ENCODE measurements around the gene AHCYL2. TPM values are rescaled to one million over a fixed set of nuclear protein-coding genes. Genes with fewer than 3 reads are reported as not detected.
"Not testable (repeated sequence)": the region's sequence is repeated elsewhere in the genome, so short reads cannot be mapped to it uniquely, and the experiment has no call there.

Gene AHCYL2
- total RNA-seq, 2 donors from 2014 or later: 12.1 to 15.9 TPM

DNA sequence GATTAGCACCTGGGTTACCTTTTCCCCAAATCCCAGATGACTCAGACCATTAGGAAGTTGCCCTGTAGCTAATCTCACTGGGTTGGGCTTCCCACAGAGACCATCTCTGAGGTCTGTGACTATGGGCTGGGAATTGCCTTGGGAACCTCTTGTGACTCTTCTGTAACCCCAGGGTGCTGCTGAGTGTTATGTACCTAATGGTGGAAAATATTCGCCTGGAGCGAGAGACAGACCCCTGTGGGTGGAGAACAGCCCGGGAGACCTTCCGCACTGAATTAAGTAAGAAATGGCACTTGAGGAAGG lies 229.4 kb downstream of the AHCYL2 start:
- DNase-seq (ENCODE audit: low spot score): no peak
- Mint-ChIP-seq H3K27me3 (no peaks in the 10 kb centered on the region), H3K9me3 (no peaks in the 10 kb centered on the region), H3K36me3 (peaks cover 6% of the 10 kb centered on the region), H3K27ac (no peak overlapping the region), H3K4me3 (no peak overlapping the region), H3K4me1 (ENCODE audit: low read depth in 2 of 2) (no peaks in the 10 kb centered on the region)
- ATAC-seq: no peak

DNA sequence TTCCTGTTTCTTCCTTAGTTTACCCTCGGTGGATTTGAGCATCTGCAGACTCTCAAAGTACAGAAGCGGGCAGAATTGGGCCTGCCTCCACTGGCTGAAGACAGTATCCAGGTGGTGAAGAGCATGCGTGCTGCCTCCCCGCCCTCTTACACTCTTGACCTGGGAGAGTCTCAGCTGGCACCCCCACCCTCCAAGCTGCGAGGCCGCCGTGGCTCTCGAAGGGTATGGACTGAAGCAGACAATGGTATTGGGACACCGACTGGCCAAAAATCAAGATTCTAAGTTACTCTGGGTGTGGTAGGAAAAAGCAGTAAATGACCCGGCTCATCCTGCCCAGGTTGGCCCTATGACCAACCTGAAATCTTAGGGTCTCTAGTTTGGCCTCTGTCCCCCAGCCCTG lies 231.6 kb downstream of the AHCYL2 start:
- Mint-ChIP-seq H3K9me3 (no peaks in the 10 kb centered on the region), H3K27me3 (no peaks in the 10 kb centered on the region), H3K36me3 (peaks cover 4% of the 10 kb centered on the region), H3K4me1 (ENCODE audit: low read depth in 2 of 2) (no peaks in the 10 kb centered on the region), H3K27ac (no peak overlapping the region), H3K4me3 (no peak overlapping the region)
- ATAC-seq (no peak), DNase-seq (ENCODE audit: low spot score) (no peak)

GRCh38 chr7:129457101-129457500 lies 232.3 kb downstream of the AHCYL2 start:
- Mint-ChIP-seq H3K27ac (no peak overlapping the region), H3K4me1 (ENCODE audit: low read depth in 2 of 2) (no peaks in the 10 kb centered on the region), H3K36me3 (peaks cover under 1% of the 10 kb centered on the region), H3K4me3 (no peak overlapping the region), H3K27me3 (no peaks in the 10 kb centered on the region), H3K9me3 (no peaks in the 10 kb centered on the region)
- DNase-seq (ENCODE audit: low spot score) (no peak), ATAC-seq (no peak)

GRCh38 chr7:129458171-129458570 lies 233.3 kb downstream of the AHCYL2 start:
- Mint-ChIP-seq H3K27ac (no peak overlapping the region), H3K9me3 (no peaks in the 10 kb centered on the region), H3K27me3 (no peaks in the 10 kb centered on the region), H3K36me3 (no peaks in the 10 kb centered on the region), H3K4me3 (no peak overlapping the region), H3K4me1 (ENCODE audit: low read depth in 2 of 2) (no peaks in the 10 kb centered on the region)
- DNase-seq (ENCODE audit: low spot score) (no peak), ATAC-seq (peak in 1 of 2 donors; percentile 28)

- no peaks in the 10 kb centered on the region for H3K36me3 Mint-ChIP-seq
- H3K4me1 Mint-ChIP-seq (ENCODE audit: low read depth in 2 of 2): no peaks in the 10 kb centered on the region
- no peaks in the 10 kb centered on the region for H3K27me3 Mint-ChIP-seq
- H3K9me3 Mint-ChIP-seq: no peaks in the 10 kb centered on the region
- H3K4me3 Mint-ChIP-seq: no peak overlapping the region
- DNase-seq (ENCODE audit: low spot score): no peak
- no peak for ATAC-seq
- no peak overlapping the region for H3K27ac Mint-ChIP-seq
Measured at GRCh38 chr7:129461809-129462208, 237.0 kb downstream of the AHCYL2 start.

DNA sequence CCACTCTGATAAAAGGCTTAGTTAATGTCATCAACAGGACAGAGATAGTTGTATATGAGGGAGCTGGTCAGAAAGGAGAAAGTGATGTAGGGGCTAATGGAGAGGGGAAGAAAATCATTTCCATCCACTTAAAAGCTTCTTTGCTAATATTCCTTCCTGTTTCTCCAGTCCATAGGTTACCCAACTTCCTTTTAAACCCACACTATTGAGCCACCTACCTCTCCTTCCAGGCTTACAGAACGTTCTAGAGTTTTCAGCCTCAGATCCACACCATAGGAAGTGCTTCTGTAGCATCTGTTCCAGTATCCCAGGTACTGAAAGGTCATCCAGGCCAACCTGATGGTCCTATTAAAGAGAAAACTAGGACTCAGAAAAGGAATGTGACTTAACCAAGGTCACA lies 237.6 kb downstream of the AHCYL2 start:
- Mint-ChIP-seq H3K27ac (no peak overlapping the region), H3K36me3 (no peaks in the 10 kb centered on the region), H3K9me3 (no peaks in the 10 kb centered on the region), H3K4me3 (no peak overlapping the region), H3K4me1 (ENCODE audit: low read depth in 2 of 2) (no peaks in the 10 kb centered on the region), H3K27me3 (no peaks in the 10 kb centered on the region)
- no peak for DNase-seq (ENCODE audit: low spot score)
- ATAC-seq: no peak

DNA sequence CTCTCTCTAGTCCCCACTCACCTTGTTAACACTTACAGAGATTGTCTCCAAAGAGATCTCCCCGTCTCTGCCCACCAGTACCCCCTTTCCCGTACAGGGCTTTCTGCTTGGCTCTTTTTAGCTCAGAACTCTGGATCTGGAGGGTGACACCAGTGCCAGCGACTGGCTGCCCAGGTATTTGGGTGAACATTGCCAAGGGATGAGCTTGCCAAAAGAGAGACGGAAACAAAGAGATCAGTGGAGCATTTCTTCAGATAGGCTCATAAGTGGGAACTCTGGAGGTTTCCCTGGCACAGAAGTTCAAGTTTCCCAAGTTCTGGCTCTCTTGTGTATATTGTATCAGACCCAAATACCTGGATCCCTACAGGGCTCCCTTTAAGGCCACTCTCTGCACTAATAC lies 239.4 kb downstream of the AHCYL2 start:
- Mint-ChIP-seq H3K4me3 (no peak overlapping the region), H3K4me1 (ENCODE audit: low read depth in 2 of 2) (peaks cover 0 to 8% of the 10 kb centered on the region in 2 donors)

DNA sequence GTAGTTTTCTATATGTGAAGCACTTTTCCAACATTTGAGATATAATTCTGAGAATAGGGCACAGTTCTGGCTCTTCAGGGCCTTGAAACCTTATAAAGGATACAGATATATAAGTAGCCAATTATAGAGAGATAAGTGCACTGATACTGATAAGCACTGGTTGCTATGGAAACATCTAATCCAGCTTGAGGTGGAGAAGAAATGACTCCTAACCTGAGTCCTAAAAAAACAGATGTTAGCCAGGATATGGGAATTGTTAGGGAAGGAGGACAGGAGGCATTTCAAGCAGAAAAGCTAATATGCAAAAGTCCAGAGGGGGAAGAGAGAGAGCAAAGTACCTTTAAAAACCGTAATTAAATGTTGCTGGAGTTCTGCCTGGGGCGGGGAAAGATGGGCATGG lies 240.2 kb downstream of the AHCYL2 start:
- H3K27ac Mint-ChIP-seq: no peak overlapping the region
- DNase-seq (ENCODE audit: low spot score): no peak

More for the DNA sequence above, 239.4 kb downstream of the AHCYL2 start:
- DNase-seq (ENCODE audit: low spot score): no peak
- Mint-ChIP-seq H3K27ac (no peak overlapping the region), H3K9me3 (no peaks in the 10 kb centered on the region), H3K27me3 (no peaks in the 10 kb centered on the region), H3K36me3 (no peaks in the 10 kb centered on the region)
- no peak for ATAC-seq

DNA sequence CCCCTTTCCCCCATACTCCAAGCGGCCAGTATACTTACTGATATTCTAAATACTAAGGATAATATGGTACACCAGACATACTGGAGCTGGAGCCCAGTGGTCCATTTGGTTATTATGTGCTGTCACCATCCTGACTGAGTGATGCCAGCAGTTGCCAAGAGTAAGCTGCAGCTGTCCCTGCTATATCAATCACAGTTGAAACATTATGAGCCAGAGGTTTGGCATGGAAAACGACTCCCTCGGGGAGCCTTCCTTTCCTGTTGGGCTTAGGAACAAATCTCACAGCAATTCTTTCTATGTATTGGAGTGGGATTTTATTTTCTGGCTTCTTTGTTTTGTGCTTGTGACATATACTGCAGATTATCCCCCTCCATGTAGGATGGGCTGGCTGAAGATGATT lies 242.0 kb downstream of the AHCYL2 start:
- no peak overlapping the region for H3K4me3 Mint-ChIP-seq
- H3K9me3 Mint-ChIP-seq: no peaks in the 10 kb centered on the region
- ATAC-seq (no peak), DNase-seq (ENCODE audit: low spot score) (no peak)
- no peaks in the 10 kb centered on the region for H3K36me3 Mint-ChIP-seq
- H3K27me3 Mint-ChIP-seq: no peaks in the 10 kb centered on the region
- peaks cover 0 to 8% of the 10 kb centered on the region in 2 donors for H3K4me1 Mint-ChIP-seq (ENCODE audit: low read depth in 2 of 2)
- H3K27ac Mint-ChIP-seq: no peak overlapping the region

More for the DNA sequence above, 240.2 kb downstream of the AHCYL2 start:
- no peak for ATAC-seq
- Mint-ChIP-seq H3K9me3 (no peaks in the 10 kb centered on the region), H3K27me3 (no peaks in the 10 kb centered on the region), H3K36me3 (no peaks in the 10 kb centered on the region), H3K4me3 (no peak overlapping the region), H3K4me1 (ENCODE audit: low read depth in 2 of 2) (peaks cover 0 to 8% of the 10 kb centered on the region in 2 donors)

GRCh38 chr7:129468087-129468486 lies 243.3 kb downstream of the AHCYL2 start:
- Mint-ChIP-seq H3K4me3 (no peak overlapping the region), H3K27me3 (no peaks in the 10 kb centered on the region), H3K27ac (peak overlapping the region in 1 of 2 donors; percentile 77), H3K4me1 (ENCODE audit: low read depth in 2 of 2) (peaks cover 0 to 8% of the 10 kb centered on the region in 2 donors), H3K36me3 (no peaks in the 10 kb centered on the region), H3K9me3 (no peaks in the 10 kb centered on the region)
- no peak for ATAC-seq
- no peak for DNase-seq (ENCODE audit: low spot score)

GRCh38 chr7:129468547-129468946 lies 243.7 kb downstream of the AHCYL2 start:
- Mint-ChIP-seq H3K4me3 (no peak overlapping the region), H3K27ac (peak overlapping the region in 1 of 2 donors; percentile 77), H3K36me3 (no peaks in the 10 kb centered on the region), H3K27me3 (no peaks in the 10 kb centered on the region), H3K4me1 (ENCODE audit: low read depth in 2 of 2) (peaks cover 0 to 8% of the 10 kb centered on the region in 2 donors), H3K9me3 (no peaks in the 10 kb centered on the region)
- DNase-seq (ENCODE audit: low spot score) (peak; percentile 65), ATAC-seq (peak; percentile 70 to 85)

- Mint-ChIP-seq H3K9me3 (no peaks in the 10 kb centered on the region), H3K27me3 (no peaks in the 10 kb centered on the region), H3K4me3 (no peak overlapping the region), H3K4me1 (ENCODE audit: low read depth in 2 of 2) (peaks cover 0 to 8% of the 10 kb centered on the region in 2 donors), H3K36me3 (no peaks in the 10 kb centered on the region), H3K27ac (no peak overlapping the region)
- DNase-seq (ENCODE audit: low spot score) (no peak), ATAC-seq (no peak)
Measured at GRCh38 chr7:129469930-129470329, 245.1 kb downstream of the AHCYL2 start.

DNA sequence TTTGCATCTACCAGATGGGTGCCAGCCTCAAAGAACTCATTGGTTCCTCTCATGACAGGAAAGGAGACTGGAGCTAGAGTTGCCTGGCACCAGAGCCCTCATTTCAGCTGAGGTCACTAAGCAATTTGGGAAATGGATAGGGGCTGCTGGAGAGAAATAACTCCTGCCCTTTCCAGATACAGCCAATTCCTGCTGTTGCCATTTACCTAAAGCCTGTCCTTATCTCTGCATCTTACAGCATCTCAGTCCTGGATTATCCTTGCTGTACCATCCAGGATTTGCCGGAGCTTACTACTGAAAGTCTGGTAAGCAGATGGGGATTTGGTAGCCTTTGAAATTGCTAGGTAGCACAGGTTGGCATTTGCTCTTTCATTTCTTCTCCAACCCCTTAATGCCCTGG lies 245.6 kb downstream of the AHCYL2 start:
- ATAC-seq (no peak), DNase-seq (ENCODE audit: low spot score) (no peak)
- Mint-ChIP-seq H3K4me1 (ENCODE audit: low read depth in 2 of 2) (peaks cover 0 to 8% of the 10 kb centered on the region in 2 donors), H3K4me3 (no peak overlapping the region), H3K27ac (no peak overlapping the region), H3K36me3 (no peaks in the 10 kb centered on the region), H3K9me3 (no peaks in the 10 kb centered on the region), H3K27me3 (no peaks in the 10 kb centered on the region)

GRCh38 chr7:129471402-129471827 lies 246.6 kb downstream of the AHCYL2 start:
- H3K27me3 Mint-ChIP-seq: no peaks in the 10 kb centered on the region
- H3K4me3 Mint-ChIP-seq: no peak overlapping the region
- H3K27ac Mint-ChIP-seq: no peak overlapping the region
- no peaks in the 10 kb centered on the region for H3K9me3 Mint-ChIP-seq
- ATAC-seq (peak in 1 of 2 donors; percentile 39), DNase-seq (ENCODE audit: low spot score) (no peak)
- H3K36me3 Mint-ChIP-seq: no peaks in the 10 kb centered on the region
- H3K4me1 Mint-ChIP-seq (ENCODE audit: low read depth in 2 of 2): peaks cover 0 to 8% of the 10 kb centered on the region in 2 donors

GRCh38 chr7:129475931-129476330 lies 251.1 kb downstream of the AHCYL2 start:
- DNase-seq (ENCODE audit: low spot score); ATAC-seq; H3K27ac Mint-ChIP-seq; H3K9me3 Mint-ChIP-seq; H3K4me3 Mint-ChIP-seq; H3K36me3 Mint-ChIP-seq; H3K27me3 Mint-ChIP-seq; H3K4me1 Mint-ChIP-seq (ENCODE audit: low read depth in 2 of 2): not testable (repeated sequence)

Data from natural killer cell treated with Interleukin-12 subunit alpha and Interleukin-12 subunit beta and Interleukin-15 and Interleukin-18, amount 100 ng/mL, for 72 hours (primary cell).